Caco-2 (cell line): ENCODE measurements around the gene TBCC. TPM values are rescaled to one million over a fixed set of nuclear protein-coding genes. Genes with fewer than 3 reads are reported as not detected.

ENCODE experiments used
- BruUV-seq: library from RNA; stranded (reverse); fragments of 400-500 nt; replicated peaks from 2 replicates; lab custom pipeline; 2021; lab: Mats Ljungman, UMichigan
- CTCF ChIA-PET: fragments of 300-600 bp; sonication (Branson Sonifier 250); formaldehyde crosslinking; loops from one replicate; lab custom pipeline; 2022; ENCODE audit warnings: antibody characterized with exemption; lab: Charles Lee
- POLR2A ChIA-PET: fragments of 300-600 bp; sonication (Branson Sonifier 250); formaldehyde crosslinking; loops from one replicate; lab custom pipeline; 2022; ENCODE audit warnings: antibody characterized with exemption; lab: Charles Lee
- DNase-seq, 2 experiments: peaks; one replicate each; pipeline versions ENCODE4 v3.0.0 to v3.0.0-alpha.2; 2020 to 2022
- H3K27me3 ChIP-seq: replicated peaks from 2 replicates; pipeline ENCODE4 v1.6.0; 2011; ENCODE audit warnings: low read length; ENCODE audit not compliant: control insufficient read depth, insufficient read depth
- H3K36me3 ChIP-seq: 2 replicates; pipeline ENCODE4 v1.5.1; 2011; ENCODE audit warnings: low read length; ENCODE audit not compliant: control insufficient read depth, insufficient read depth
- H3K4me1 ChIP-seq: fragments of 250-450 bp; sonication (Bioruptor Pico); 2 replicates; pipeline ENCODE4 v1.5.1; 2020; ENCODE audit warnings: mild to moderate bottlenecking
- H3K4me3 ChIP-seq: 2 replicates; pipeline ENCODE4 v1.5.1; 2011; ENCODE audit warnings: low read depth, mild to moderate bottlenecking, control low read depth, low read length
- H3K9me3 ChIP-seq: fragments of 250-450 bp; sonication (Bioruptor Pico); 2 replicates; pipeline ENCODE4 v1.5.1; 2020; ENCODE audit warnings: mild to moderate bottlenecking, moderate library complexity
- H3K27ac Mint-ChIP-seq: one replicate; pipeline ENCODE4 v1.8.0; 2022; ENCODE audit warnings: mixed read lengths; ENCODE audit not compliant: unreplicated experiment
- H3K27me3 Mint-ChIP-seq: one replicate; pipeline ENCODE4 v1.8.0; 2022; ENCODE audit warnings: mixed read lengths; ENCODE audit not compliant: insufficient read depth, unreplicated experiment
- H3K36me3 Mint-ChIP-seq: one replicate; pipeline ENCODE4 v1.8.0; 2022; ENCODE audit warnings: mild to moderate bottlenecking, mixed read lengths; ENCODE audit not compliant: insufficient read depth, unreplicated experiment
- H3K4me1 Mint-ChIP-seq: one replicate; pipeline ENCODE4 v1.8.0; 2022; ENCODE audit warnings: low read depth, mixed read lengths; ENCODE audit not compliant: unreplicated experiment
- H3K4me3 Mint-ChIP-seq: one replicate; pipeline ENCODE4 v1.8.0; 2022; ENCODE audit warnings: mild to moderate bottlenecking, moderate library complexity, mixed read lengths; ENCODE audit not compliant: unreplicated experiment
- H3K9me3 Mint-ChIP-seq: one replicate; pipeline ENCODE4 v1.8.0; 2022; ENCODE audit warnings: mixed read lengths; ENCODE audit not compliant: unreplicated experiment
- CTCF ChIP-seq, 2 experiments: fragments of 200-600 bp in 1 of 2; IDR thresholded peaks; 1 replicate in 1 of 2; 2 replicates in 1 of 2; pipeline versions ENCODE4 v1.5.1 to v1.8.0; 2011 to 2022; ENCODE audit warnings: antibody characterized with exemption in 1 of 2, control low read depth in 1 of 2, inconsistent platforms in 1 of 2, low read depth in 1 of 2, low read length in 1 of 2, mild to moderate bottlenecking in 1 of 2, moderate library complexity in 1 of 2; ENCODE audit not compliant: insufficient read depth in 1 of 2, severe bottlenecking in 1 of 2, unreplicated experiment in 1 of 2
- intact Hi-C: fragments of 100-400 bp; cut with micrococcal nuclease; formaldehyde crosslinking; loops from one replicate; pipeline ENCODE4 v1.10.0; 2022; ENCODE audit not compliant: unreplicated experiment
- total RNA-seq: library from RNA; stranded (reverse); gene quantifications from 2 replicates; pipeline ENCODE4 v1.2.3, GENCODE V29; 2022

TBCC gene
- total RNA-seq, 1 experiment from 2014 or later, result 20.4 TPM

GRCh38 chr6:42696526-42697267, 49.2 kb downstream of the TBCC start:
- DNase-seq, result no peak
- no peaks in the 10 kb centered on the region for H3K9me3 Mint-ChIP-seq
- H3K27me3 Mint-ChIP-seq, result no peaks in the 10 kb centered on the region
- no peaks in the 10 kb centered on the region for H3K9me3 ChIP-seq
- BruUV-seq, result no TSS peak
- ChIA-PET CTCF (no interaction called here), POLR2A (no interaction called here)
- H3K36me3 ChIP-seq, result no peaks in the 10 kb centered on the region
- no peak overlapping the region for H3K4me3 ChIP-seq
- H3K27me3 ChIP-seq, result no peaks in the 10 kb centered on the region
- H3K4me3 Mint-ChIP-seq, result no peak overlapping the region
- no peak for TF ChIP-seq CTCF (IDR thresholded peaks at IDR 0.05; ENCODE audit: insufficient read depth in 1 of 2, low read depth in 1 of 2, low read length in 1 of 2, severe bottlenecking in 1 of 2, unreplicated experiment in 1 of 2)
- no peaks in the 10 kb centered on the region for H3K4me1 ChIP-seq
- peaks cover 39% of the 10 kb centered on the region for H3K36me3 Mint-ChIP-seq
- no peaks in the 10 kb centered on the region for H3K4me1 Mint-ChIP-seq
- H3K27ac Mint-ChIP-seq, result no peak overlapping the region
- intact Hi-C loops, result no loop called here

- Histone ChIP-seq H3K27me3 (no peaks in the 10 kb centered on the region), H3K36me3 (no peaks in the 10 kb centered on the region; the same call in 1 of the 2 replicates), H3K4me3 (no peak overlapping the region), H3K4me1 (no peaks in the 10 kb centered on the region), H3K9me3 (no peaks in the 10 kb centered on the region)
- TF ChIP-seq CTCF (IDR thresholded peaks at IDR 0.05; ENCODE audit: insufficient read depth in 1 of 2, low read depth in 1 of 2, low read length in 1 of 2, severe bottlenecking in 1 of 2, unreplicated experiment in 1 of 2), result no peak
- intact Hi-C loops, result no loop called here
- ChIA-PET CTCF (interaction anchor here (1.1 kb wide), 1 partner anchor 32 kb away, joined by 3 read pairs; no protein-coding TSS in a partner anchor), POLR2A (no interaction called here)
- no TSS peak for BruUV-seq
- DNase-seq, result no peak
- Mint-ChIP-seq H3K36me3 (peaks cover 57% of the 10 kb centered on the region), H3K9me3 (no peaks in the 10 kb centered on the region), H3K27ac (no peak overlapping the region), H3K27me3 (no peaks in the 10 kb centered on the region), H3K4me1 (no peaks in the 10 kb centered on the region), H3K4me3 (no peak overlapping the region)
These were observed 51.3 kb downstream of the TBCC start for GRCh38 chr6:42694586-42694985.

Other genes with a start within 250 kb of the TBCC start
- 21.7 TPM in 2 replicates for gene UBR2, start 182.1 kb downstream of the TBCC start, total RNA-seq
- not detected in 2 replicates for gene PRPH2, start 23.5 kb downstream of the TBCC start, total RNA-seq
- gene BICRAL, start 35.9 kb upstream of the TBCC start, total RNA-seq, result 5.0 and 5.3 TPM in 2 replicates
- 103 and 110 TPM in 2 replicates for gene RPL7L1, start 133.5 kb upstream of the TBCC start, total RNA-seq
- gene PTCRA, start 169.9 kb upstream of the TBCC start, total RNA-seq, result not detected in 2 replicates
- 49.2 and 56.1 TPM in 2 replicates for gene CNPY3, start 183.4 kb upstream of the TBCC start, total RNA-seq
- not detected in 2 replicates for gene GNMT, start 214.7 kb upstream of the TBCC start, total RNA-seq
- gene PEX6, start 233.1 kb upstream of the TBCC start, total RNA-seq, result 6.9 and 8.2 TPM in 2 replicates
- 44.4 and 45.0 TPM in 2 replicates for gene PPP2R5D, start 238.5 kb upstream of the TBCC start, total RNA-seq